ENCODE results near the gene RBM38.

GRCh38 chr20:57385940-57386339, 5.3 kb upstream of the RBM38 start:
- no peak for TF ChIP-seq CTCF (IDR thresholded peaks at IDR 0.05)
- TF ChIP-seq POLR2A (IDR thresholded peaks at IDR 0.05): no peak

Data from lower leg skin (tissue), 3 donors.